HEK293 (cell line): Measurements from ENCODE around the gene AGAP5.
A peak's percentile ranks its signal among the peaks of the same experiment; 100 is the strongest.

Experiments
- CTCF ChIA-PET: fragments of 350-600 bp; formaldehyde crosslinking; extraction: SDS; loops from one replicate; lab custom pipeline; 2021; ENCODE audit warnings: antibody characterized with exemption; lab: Yijun Ruan, JAX
- POLR2A ChIA-PET: fragments of 300-600 bp; formaldehyde crosslinking; extraction: SDS; loops from one replicate; lab custom pipeline; 2020; ENCODE audit warnings: antibody characterized with exemption, inconsistent platforms; lab: Yijun Ruan, JAX
- H3K27ac ChIP-seq: fragments of 200-500 bp; sonication (Bioruptor generic); 2 replicates; pipeline ENCODE4 v1.5.1; 2014; ENCODE audit warnings: low read depth, low read length, control low read depth, inconsistent platforms; ENCODE audit errors: extremely low read depth
- H3K36me3 ChIP-seq, 2 experiments: fragments of 200-500 bp in 1 of 2; sonication (Bioruptor generic) in 1 of 2; 1 replicate in 1 of 2; 2 replicates in 1 of 2; pipeline ENCODE4 v1.5.1; 2014 to 2017; ENCODE audit warnings: inconsistent platforms in 2 of 2, low read length in 2 of 2; ENCODE audit not compliant: control insufficient read depth in 2 of 2, insufficient read depth in 1 of 2
- H3K4me1 ChIP-seq: fragments of 200-500 bp; sonication (Bioruptor generic); 2 replicates; pipeline ENCODE4 v1.5.1; 2014; ENCODE audit warnings: mild to moderate bottlenecking, low read length, inconsistent platforms; ENCODE audit not compliant: control insufficient read depth, insufficient read depth
- H3K4me3 ChIP-seq: 2 replicates; pipeline ENCODE4 v1.5.1; 2011; ENCODE audit warnings: low read depth, mild to moderate bottlenecking, control low read depth, low read length, moderate library complexity
- H3K9me3 ChIP-seq: fragments of 200-500 bp; sonication (Bioruptor generic); 2 replicates; pipeline ENCODE4 v1.5.1; 2014; ENCODE audit warnings: low read depth, low read length, inconsistent platforms; ENCODE audit not compliant: control insufficient read depth, insufficient read depth
- KLF1 ChIP-seq: fragments of 450-650 bp; formaldehyde crosslinking; IDR thresholded peaks from 2 replicates; pipeline ENCODE4 v1.5.1; 2016; ENCODE audit warnings: missing biosample characterization, missing genetic modification characterization
- YY1 ChIP-seq: fragments of 450-650 bp; formaldehyde crosslinking; IDR thresholded peaks from 2 replicates; pipeline ENCODE4 v1.5.1; 2018; ENCODE audit warnings: missing biosample characterization, missing genetic modification characterization
- ZNF133 ChIP-seq: fragments of 450-650 bp; formaldehyde crosslinking; IDR thresholded peaks from 2 replicates; pipeline ENCODE4 v1.5.1; 2016; ENCODE audit warnings: missing biosample characterization, missing genetic modification characterization
- ZNF140 ChIP-seq: fragments of 450-650 bp; formaldehyde crosslinking; IDR thresholded peaks from 2 replicates; pipeline ENCODE4 v1.5.1; 2016; ENCODE audit warnings: missing biosample characterization, missing genetic modification characterization
- ZNF19 ChIP-seq: fragments of 450-650 bp; formaldehyde crosslinking; IDR thresholded peaks from 2 replicates; pipeline ENCODE4; 2016; ENCODE audit warnings: missing biosample characterization, missing genetic modification characterization, low read depth
- ZNF354C ChIP-seq: fragments of 450-650 bp; formaldehyde crosslinking; IDR thresholded peaks from 2 replicates; pipeline ENCODE4 v1.5.1; 2016; ENCODE audit warnings: missing biosample characterization, missing genetic modification characterization, low read depth, borderline replicate concordance
- ZNF416 ChIP-seq: fragments of 450-650 bp; formaldehyde crosslinking; IDR thresholded peaks from 2 replicates; pipeline ENCODE4 v1.5.1; 2016; ENCODE audit warnings: missing biosample characterization, missing genetic modification characterization
- ZNF768 ChIP-seq: fragments of 450-650 bp; formaldehyde crosslinking; IDR thresholded peaks from 2 replicates; pipeline ENCODE4 v1.5.1; 2018; ENCODE audit warnings: missing biosample characterization, mild to moderate bottlenecking, missing genetic modification characterization
- ZSCAN30 ChIP-seq: fragments of 450-650 bp; IDR thresholded peaks from 2 replicates; pipeline ENCODE4 v1.5.1; 2018; ENCODE audit warnings: missing biosample characterization, mild to moderate bottlenecking, missing genetic modification characterization, moderate library complexity
- TF ChIP-seq, protein P1 (sequence below): fragments of 450-650 bp; IDR thresholded peaks from 2 replicates; pipeline ENCODE4 v1.5.1; 2018; ENCODE audit warnings: missing biosample characterization, missing genetic modification characterization
- TF ChIP-seq, protein P2 (sequence below): fragments of 450-650 bp; formaldehyde crosslinking; conservative IDR thresholded peaks from 2 replicates; pipeline ENCODE4 v1.5.1; 2016; ENCODE audit warnings: low read depth, missing biosample characterization, missing genetic modification characterization
- TF ChIP-seq, protein P3 (sequence below): fragments of 450-650 bp; formaldehyde crosslinking; IDR thresholded peaks from 2 replicates; pipeline ENCODE4 v1.5.1; 2016; ENCODE audit warnings: missing biosample characterization, missing genetic modification characterization, low read depth
- TF ChIP-seq, protein P4 (sequence below): fragments of 450-650 bp; formaldehyde crosslinking; IDR thresholded peaks from 2 replicates; pipeline ENCODE4 v1.5.1; 2016; ENCODE audit warnings: missing biosample characterization, missing genetic modification characterization
- TF ChIP-seq, protein P5 (sequence below): fragments of 450-650 bp; formaldehyde crosslinking; IDR thresholded peaks from 2 replicates; pipeline ENCODE4 v1.5.1; 2016; ENCODE audit warnings: missing biosample characterization, missing genetic modification characterization

Gene AGAP5

DNA sequence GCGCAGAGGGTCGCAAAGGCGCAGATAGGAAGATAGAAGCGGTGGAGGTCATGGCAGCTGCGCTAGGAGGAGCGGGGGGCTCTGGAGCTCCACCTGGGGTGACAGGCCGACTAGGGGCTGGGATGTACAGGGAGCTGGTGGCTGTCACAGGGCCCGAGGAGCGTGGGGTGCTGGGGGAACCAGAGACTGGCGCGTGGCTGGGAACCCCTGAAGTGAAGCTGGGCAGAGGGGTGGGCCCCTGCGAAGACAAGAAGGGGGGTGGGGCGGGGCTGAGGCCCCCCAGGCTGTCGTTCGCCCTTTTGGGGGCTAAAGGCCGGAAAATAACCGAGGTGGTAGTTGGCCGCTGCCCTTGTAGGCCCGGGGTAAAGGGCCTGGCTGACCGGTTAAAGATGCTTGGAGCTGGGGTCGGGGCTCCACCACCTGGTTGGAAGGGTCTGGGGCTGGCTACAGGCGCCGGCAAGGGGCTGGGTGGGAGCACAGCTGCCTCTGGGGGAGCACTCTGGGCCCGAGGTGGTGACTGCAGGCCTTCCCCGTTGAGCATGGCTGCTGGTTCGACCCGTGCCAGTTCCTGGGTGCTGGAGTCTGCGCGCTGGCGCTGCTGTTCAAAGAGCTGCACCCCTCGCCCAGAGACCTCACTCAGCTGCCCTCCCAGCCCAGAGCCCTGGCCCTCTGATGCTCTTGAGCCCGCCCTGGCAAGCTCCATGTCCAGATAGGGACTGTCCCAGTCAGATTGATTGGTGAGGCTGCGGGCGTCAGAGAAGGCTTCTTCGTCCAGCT lies 49.8 kb downstream of the AGAP5 start:
- TF ChIP-seq YY1 (tag by site-specific recombination) (no peak), KLF1 (tag by site-specific recombination) (no peak), ZSCAN30 (tag by site-specific recombination) (no peak), ZNF416 (tag by site-specific recombination) (no peak), ZNF140 (tag by site-specific recombination) (no peak), ZNF133 (tag by site-specific recombination) (no peak), ZNF354C (tag by site-specific recombination) (no peak), ZNF768 (tag by site-specific recombination) (no peak), ZNF19 (no peak)
- TF ChIP-seq, protein P1, sequence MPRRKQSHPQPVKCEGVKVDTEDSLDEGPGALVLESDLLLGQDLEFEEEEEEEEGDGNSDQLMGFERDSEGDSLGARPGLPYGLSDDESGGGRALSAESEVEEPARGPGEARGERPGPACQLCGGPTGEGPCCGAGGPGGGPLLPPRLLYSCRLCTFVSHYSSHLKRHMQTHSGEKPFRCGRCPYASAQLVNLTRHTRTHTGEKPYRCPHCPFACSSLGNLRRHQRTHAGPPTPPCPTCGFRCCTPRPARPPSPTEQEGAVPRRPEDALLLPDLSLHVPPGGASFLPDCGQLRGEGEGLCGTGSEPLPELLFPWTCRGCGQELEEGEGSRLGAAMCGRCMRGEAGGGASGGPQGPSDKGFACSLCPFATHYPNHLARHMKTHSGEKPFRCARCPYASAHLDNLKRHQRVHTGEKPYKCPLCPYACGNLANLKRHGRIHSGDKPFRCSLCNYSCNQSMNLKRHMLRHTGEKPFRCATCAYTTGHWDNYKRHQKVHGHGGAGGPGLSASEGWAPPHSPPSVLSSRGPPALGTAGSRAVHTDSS (tag by site-specific recombination) = no peak
- TF ChIP-seq, protein P2, sequence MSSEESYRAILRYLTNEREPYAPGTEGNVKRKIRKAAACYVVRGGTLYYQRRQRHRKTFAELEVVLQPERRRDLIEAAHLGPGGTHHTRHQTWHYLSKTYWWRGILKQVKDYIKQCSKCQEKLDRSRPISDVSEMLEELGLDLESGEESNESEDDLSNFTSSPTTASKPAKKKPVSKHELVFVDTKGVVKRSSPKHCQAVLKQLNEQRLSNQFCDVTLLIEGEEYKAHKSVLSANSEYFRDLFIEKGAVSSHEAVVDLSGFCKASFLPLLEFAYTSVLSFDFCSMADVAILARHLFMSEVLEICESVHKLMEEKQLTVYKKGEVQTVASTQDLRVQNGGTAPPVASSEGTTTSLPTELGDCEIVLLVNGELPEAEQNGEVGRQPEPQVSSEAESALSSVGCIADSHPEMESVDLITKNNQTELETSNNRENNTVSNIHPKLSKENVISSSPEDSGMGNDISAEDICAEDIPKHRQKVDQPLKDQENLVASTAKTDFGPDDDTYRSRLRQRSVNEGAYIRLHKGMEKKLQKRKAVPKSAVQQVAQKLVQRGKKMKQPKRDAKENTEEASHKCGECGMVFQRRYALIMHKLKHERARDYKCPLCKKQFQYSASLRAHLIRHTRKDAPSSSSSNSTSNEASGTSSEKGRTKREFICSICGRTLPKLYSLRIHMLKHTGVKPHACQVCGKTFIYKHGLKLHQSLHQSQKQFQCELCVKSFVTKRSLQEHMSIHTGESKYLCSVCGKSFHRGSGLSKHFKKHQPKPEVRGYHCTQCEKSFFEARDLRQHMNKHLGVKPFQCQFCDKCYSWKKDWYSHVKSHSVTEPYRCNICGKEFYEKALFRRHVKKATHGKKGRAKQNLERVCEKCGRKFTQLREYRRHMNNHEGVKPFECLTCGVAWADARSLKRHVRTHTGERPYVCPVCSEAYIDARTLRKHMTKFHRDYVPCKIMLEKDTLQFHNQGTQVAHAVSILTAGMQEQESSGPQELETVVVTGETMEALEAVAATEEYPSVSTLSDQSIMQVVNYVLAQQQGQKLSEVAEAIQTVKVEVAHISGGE (tag by site-specific recombination) = no peak
- TF ChIP-seq, protein P3, sequence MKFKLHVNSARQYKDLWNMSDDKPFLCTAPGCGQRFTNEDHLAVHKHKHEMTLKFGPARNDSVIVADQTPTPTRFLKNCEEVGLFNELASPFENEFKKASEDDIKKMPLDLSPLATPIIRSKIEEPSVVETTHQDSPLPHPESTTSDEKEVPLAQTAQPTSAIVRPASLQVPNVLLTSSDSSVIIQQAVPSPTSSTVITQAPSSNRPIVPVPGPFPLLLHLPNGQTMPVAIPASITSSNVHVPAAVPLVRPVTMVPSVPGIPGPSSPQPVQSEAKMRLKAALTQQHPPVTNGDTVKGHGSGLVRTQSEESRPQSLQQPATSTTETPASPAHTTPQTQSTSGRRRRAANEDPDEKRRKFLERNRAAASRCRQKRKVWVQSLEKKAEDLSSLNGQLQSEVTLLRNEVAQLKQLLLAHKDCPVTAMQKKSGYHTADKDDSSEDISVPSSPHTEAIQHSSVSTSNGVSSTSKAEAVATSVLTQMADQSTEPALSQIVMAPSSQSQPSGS (tag by site-specific recombination) = no peak
- TF ChIP-seq, protein P4, sequence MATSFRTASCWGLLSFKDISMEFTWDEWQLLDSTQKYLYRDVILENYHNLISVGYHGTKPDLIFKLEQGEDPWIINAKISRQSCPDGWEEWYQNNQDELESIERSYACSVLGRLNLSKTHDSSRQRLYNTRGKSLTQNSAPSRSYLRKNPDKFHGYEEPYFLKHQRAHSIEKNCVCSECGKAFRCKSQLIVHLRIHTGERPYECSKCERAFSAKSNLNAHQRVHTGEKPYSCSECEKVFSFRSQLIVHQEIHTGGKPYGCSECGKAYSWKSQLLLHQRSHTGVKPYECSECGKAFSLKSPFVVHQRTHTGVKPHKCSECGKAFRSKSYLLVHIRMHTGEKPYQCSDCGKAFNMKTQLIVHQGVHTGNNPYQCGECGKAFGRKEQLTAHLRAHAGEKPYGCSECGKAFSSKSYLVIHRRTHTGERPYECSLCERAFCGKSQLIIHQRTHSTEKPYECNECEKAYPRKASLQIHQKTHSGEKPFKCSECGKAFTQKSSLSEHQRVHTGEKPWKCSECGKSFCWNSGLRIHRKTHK = no peak
- TF ChIP-seq, protein P5, sequence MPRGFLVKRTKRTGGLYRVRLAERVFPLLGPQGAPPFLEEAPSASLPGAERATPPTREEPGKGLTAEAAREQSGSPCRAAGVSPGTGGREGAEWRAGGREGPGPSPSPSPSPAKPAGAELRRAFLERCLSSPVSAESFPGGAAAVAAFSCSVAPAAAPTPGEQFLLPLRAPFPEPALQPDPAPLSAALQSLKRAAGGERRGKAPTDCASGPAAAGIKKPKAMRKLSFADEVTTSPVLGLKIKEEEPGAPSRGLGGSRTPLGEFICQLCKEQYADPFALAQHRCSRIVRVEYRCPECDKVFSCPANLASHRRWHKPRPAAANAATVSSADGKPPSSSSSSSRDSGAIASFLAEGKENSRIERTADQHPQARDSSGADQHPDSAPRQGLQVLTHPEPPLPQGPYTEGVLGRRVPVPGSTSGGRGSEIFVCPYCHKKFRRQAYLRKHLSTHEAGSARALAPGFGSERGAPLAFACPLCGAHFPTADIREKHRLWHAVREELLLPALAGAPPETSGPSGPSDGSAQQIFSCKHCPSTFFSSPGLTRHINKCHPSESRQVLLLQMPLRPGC (tag by site-specific recombination) = no peak
- ChIA-PET POLR2A (no interaction called here), CTCF (interaction anchor here (0.6 to 2.8 kb wide), 4 partner anchors 108 to 385 kb away, joined by 3 to 35 read pairs (median 3); no protein-coding TSS in a partner anchor)
- Histone ChIP-seq H3K4me1 (no peaks in the 10 kb centered on the region), H3K9me3 (no peaks in the 10 kb centered on the region), H3K4me3 (peak overlapping the region; percentile 24), H3K36me3 (no peaks in the 10 kb centered on the region), H3K27ac (no peak overlapping the region)
